ENCODE measurements around the gene CLDN24.

CLDN24 gene

DNA sequence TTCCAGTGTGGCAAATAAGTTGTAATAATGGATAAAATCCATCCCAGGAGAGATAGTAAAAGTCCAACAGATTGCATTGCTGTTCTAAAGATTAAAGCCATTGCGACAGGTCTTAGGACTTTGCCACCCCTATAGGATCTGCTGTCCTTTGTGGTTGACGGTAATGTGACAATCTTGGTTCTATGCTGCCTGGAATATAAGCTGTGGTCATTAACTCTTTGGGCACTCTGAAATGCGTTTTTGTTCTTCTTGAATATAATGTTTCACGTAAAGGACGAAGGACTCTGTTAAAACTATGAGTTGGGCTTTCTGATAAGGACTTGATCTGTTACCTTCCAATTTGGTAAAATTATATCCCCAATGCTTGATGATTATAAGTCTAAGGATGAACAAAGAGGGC, at the start of gene CLDN24:
TSS of gene CLDN24 (minus strand) at position 101 of the 400 bp plus-strand sequence. CDS start at position 101, 0 bp downstream.
- no peak within 1 kb of the TSS for H3K4me3 ChIP-seq (ENCODE audit: low read depth, low read length)
- TF ChIP-seq, protein P1, sequence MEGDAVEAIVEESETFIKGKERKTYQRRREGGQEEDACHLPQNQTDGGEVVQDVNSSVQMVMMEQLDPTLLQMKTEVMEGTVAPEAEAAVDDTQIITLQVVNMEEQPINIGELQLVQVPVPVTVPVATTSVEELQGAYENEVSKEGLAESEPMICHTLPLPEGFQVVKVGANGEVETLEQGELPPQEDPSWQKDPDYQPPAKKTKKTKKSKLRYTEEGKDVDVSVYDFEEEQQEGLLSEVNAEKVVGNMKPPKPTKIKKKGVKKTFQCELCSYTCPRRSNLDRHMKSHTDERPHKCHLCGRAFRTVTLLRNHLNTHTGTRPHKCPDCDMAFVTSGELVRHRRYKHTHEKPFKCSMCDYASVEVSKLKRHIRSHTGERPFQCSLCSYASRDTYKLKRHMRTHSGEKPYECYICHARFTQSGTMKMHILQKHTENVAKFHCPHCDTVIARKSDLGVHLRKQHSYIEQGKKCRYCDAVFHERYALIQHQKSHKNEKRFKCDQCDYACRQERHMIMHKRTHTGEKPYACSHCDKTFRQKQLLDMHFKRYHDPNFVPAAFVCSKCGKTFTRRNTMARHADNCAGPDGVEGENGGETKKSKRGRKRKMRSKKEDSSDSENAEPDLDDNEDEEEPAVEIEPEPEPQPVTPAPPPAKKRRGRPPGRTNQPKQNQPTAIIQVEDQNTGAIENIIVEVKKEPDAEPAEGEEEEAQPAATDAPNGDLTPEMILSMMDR (IDR thresholded peaks at IDR 0.05; ENCODE audit: low read depth, low read length): no peak

DNA sequence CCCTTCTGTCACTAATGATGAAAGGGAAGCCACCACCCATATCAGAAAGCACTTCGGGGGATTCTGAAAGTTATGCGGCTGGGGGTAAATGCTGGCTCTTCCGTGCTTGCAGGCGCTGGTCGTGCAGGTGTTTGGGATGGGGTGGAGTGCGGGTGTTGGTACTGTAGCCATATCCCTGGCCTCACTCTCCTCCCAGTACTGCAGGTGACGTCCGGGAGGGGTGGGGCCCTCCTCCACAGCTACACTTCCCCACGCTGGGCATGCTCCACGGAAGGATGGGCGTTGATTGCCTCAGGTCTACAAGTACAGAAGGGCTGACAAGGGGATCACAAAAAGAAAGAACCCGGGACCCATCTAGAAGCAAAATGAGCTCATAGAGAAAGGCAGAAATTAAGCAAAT, 48.6 kb upstream of the CLDN24 start:
- Histone ChIP-seq H3K9me3 (ENCODE audit: severe bottlenecking) (peaks cover 4% of the 10 kb centered on the region), H3K4me3 (ENCODE audit: low read depth, low read length) (no peak overlapping the region), H3K27ac (no peak overlapping the region), H3K27me3 (ENCODE audit: insufficient read depth, low read depth, severe bottlenecking) (no peaks in the 10 kb centered on the region), H3K36me3 (no peaks in the 10 kb centered on the region)
- DNase-seq: no peak
- TF ChIP-seq, protein P1 (IDR thresholded peaks at IDR 0.05; ENCODE audit: low read depth, low read length): no peak

More for the DNA sequence above, at the start of gene CLDN24:
- no peaks in the 10 kb centered on the region for H3K27me3 ChIP-seq (ENCODE audit: insufficient read depth, low read depth, severe bottlenecking)
- H3K27ac ChIP-seq: no peak within 1 kb of the TSS
- H3K36me3 ChIP-seq: no peaks in the 10 kb centered on the region
- DNase-seq: no peak
- peaks cover 7% of the 10 kb centered on the region for H3K9me3 ChIP-seq (ENCODE audit: severe bottlenecking)

DNA sequence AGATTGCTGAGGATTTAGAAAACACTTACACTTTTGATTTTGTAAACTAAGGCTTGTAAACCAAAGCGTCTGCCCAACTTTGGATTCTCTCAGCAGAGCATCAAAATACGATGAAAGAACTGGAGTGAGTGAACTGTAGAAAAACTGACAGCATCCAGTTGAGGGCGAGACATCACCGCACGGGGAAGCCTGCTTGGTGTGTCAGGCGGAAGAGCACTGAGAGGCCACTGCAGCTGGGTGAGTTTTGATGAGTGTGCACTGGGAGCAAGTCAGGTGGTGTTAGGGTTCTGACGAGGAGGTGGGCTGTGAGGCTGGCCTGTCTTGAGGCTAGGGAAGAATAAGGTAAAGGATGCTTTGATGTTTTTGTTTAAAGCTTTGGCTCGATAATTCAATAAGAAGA, 46.8 kb upstream of the CLDN24 start:
- no peak overlapping the region for H3K27ac ChIP-seq

DNA sequence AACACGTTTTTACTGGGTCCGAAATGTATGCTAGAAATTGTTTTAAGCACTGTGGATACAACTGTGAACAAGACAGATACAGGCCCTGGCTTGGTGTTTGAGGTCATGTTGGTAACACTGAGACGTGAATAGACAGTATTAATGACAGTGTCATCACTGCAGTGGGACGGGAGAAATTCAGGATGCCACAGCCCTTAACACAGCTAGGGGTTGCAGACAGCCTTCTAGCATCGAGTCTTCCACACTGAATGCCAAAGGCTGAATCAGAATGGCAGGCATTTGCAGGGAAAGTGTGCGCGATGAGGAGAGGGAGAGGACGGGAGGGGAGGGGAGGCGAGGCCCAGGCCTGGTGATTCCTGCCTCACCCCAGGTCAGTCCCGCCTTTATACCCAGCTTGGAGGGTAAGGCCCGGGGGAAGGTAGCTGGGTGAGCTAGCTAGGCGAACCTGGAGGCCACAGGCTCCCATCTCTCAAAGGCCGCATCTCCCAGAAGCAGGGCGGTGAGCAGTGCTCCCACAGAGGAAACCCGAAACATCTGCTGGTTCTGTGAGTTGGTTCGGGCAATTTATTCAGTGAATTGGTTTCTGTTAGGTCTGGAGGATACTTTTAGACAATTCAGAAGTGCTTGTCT, 44.1 kb upstream of the CLDN24 start:
- Histone ChIP-seq H3K9me3 (ENCODE audit: severe bottlenecking) (no peaks in the 10 kb centered on the region), H3K27me3 (ENCODE audit: insufficient read depth, low read depth, severe bottlenecking) (no peaks in the 10 kb centered on the region), H3K36me3 (no peaks in the 10 kb centered on the region), H3K4me3 (ENCODE audit: low read depth, low read length) (no peak overlapping the region), H3K27ac (no peak overlapping the region)
- TF ChIP-seq, protein P1 (IDR thresholded peaks at IDR 0.05; ENCODE audit: low read depth, low read length): no peak
- no peak for DNase-seq

More for the DNA sequence above, 46.8 kb upstream of the CLDN24 start:
- peaks cover 4% of the 10 kb centered on the region for H3K9me3 ChIP-seq (ENCODE audit: severe bottlenecking)
- H3K27me3 ChIP-seq (ENCODE audit: insufficient read depth, low read depth, severe bottlenecking): no peaks in the 10 kb centered on the region
- no peak overlapping the region for H3K4me3 ChIP-seq (ENCODE audit: low read depth, low read length)
- DNase-seq: no peak
- H3K36me3 ChIP-seq: no peaks in the 10 kb centered on the region
- TF ChIP-seq, protein P1 (IDR thresholded peaks at IDR 0.05; ENCODE audit: low read depth, low read length): no peak

DNA sequence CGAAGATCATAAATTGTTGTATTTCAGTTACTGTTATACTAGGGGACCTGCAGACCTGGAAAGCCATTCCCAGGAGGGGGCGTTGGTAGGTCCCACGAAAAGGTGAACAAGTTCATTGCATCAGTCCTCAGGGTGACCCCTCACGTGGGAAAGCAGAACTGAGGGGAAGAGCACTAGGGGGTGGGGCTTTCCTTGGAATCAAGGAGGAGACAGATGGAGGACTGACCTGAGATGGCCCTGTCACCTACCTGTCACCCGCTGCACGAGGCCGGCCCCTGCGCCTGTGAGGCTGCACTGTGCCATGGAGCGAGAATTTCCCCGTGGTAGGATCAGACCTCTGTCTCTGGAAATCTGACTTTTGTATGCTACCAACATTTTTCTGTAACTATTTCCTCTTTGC, 41.8 kb upstream of the CLDN24 start:
- Histone ChIP-seq H3K4me3 (ENCODE audit: low read depth, low read length) (peak overlapping the region; percentile 29), H3K27me3 (ENCODE audit: insufficient read depth, low read depth, severe bottlenecking) (no peaks in the 10 kb centered on the region), H3K27ac (no peak overlapping the region), H3K36me3 (no peaks in the 10 kb centered on the region), H3K9me3 (ENCODE audit: severe bottlenecking) (no peaks in the 10 kb centered on the region)
- DNase-seq: peak; percentile 87
- TF ChIP-seq, protein P1 (IDR thresholded peaks at IDR 0.05; ENCODE audit: low read depth, low read length): peak; percentile 32

Measured in WERI-Rb-1 (cell line).